HCT116 (cell line): Measurements from ENCODE around the gene CEP97.

Experiments
- CTCF ChIP-seq, 3 experiments: fragments of 200-600 bp in 1 of 3; sonication (generic) in 1 of 3; IDR thresholded peaks in 2 of 3; conservative IDR thresholded peaks in 1 of 3; 2 replicates each; pipeline ENCODE4 v1.5.1; 2012 to 2017; ENCODE audit warnings: low read depth in 2 of 3, low read length in 2 of 3, antibody characterized with exemption in 1 of 3, borderline replicate concordance in 1 of 3, control low read depth in 1 of 3, mild to moderate bottlenecking in 1 of 3, mixed read lengths in 1 of 3, mixed run types in 1 of 3, moderate library complexity in 1 of 3; ENCODE audit not compliant: insufficient read depth in 1 of 3
- FOSL1 ChIP-seq: IDR thresholded peaks from 2 replicates; pipeline ENCODE4 v1.6.1; 2012; ENCODE audit warnings: low read depth
- JUND ChIP-seq: IDR thresholded peaks from 2 replicates; pipeline ENCODE4 v1.6.1; 2012
- MAX ChIP-seq: IDR thresholded peaks from 2 replicates; pipeline ENCODE4 v1.6.1; 2012
- POLR2A ChIP-seq: IDR thresholded peaks from 2 replicates; pipeline ENCODE4 v1.7.0; 2011; ENCODE audit warnings: borderline replicate concordance; ENCODE audit not compliant: insufficient read depth, insufficient read length; ENCODE audit errors: extremely low read depth
- SIN3A ChIP-seq: IDR thresholded peaks from 2 replicates; pipeline ENCODE4 v1.6.1; 2012; ENCODE audit warnings: low read depth
- YY1 ChIP-seq: IDR thresholded peaks from 2 replicates; pipeline ENCODE4 v1.6.1; 2011; ENCODE audit warnings: low read length, low read depth, moderate library complexity, mild to moderate bottlenecking; ENCODE audit not compliant: insufficient replicate concordance; ENCODE audit errors: extremely low read depth

DNA sequence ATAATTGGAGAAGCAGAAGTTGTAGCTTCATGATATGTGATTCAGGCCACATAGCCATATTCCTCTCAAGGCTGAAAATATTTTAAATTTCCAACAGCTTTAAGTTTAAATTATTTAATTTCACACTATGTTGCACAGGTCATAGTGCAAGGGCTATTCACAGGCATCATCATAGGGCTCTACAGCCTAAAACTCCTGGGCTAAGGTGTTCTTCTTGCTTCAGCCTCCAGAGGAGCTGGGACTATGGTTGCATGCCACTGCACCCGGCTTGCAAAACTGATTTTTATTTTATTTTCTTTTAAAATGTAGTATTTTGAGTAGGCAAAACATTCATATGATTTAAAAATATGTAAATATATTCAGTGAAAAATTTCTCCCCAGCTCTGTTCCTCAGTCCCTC is 6.0 kb upstream of the CEP97 start:
- TF ChIP-seq CTCF (IDR thresholded peaks at IDR 0.05 in 2 of 3, conservative IDR thresholded peaks at IDR 0.05 in 1 of 3; ENCODE audit: borderline replicate concordance in 1 of 3, insufficient read depth in 1 of 3, low read depth in 2 of 3, low read length in 2 of 3) (no peak), POLR2A (no peak), FOSL1 (no peak), YY1 (no peak), MAX (no peak), JUND (no peak), SIN3A (no peak)
